K562 (cell line): ENCODE results near the gene DNAJC6. TPM values are rescaled to one million over a fixed set of nuclear protein-coding genes. Genes with fewer than 3 reads are reported as not detected.

Source experiments
- BCOR ChIP-seq: fragments of 450-650 bp; IDR thresholded peaks from 2 replicates; pipeline ENCODE4 v1.6.1; 2016
- CTCFL ChIP-seq: IDR thresholded peaks from 2 replicates; pipeline ENCODE4 v1.6.1; 2011; ENCODE audit warnings: borderline replicate concordance, low read depth, mild to moderate bottlenecking, moderate library complexity, low read length; ENCODE audit not compliant: insufficient read depth, poor library complexity, severe bottlenecking
- CXXC5 ChIP-seq: fragments of 250-450 bp; sonication (Bioruptor Pico); IDR thresholded peaks from 2 replicates; pipeline ENCODE4 v1.8.0; 2022; ENCODE audit warnings: inconsistent platforms, mild to moderate bottlenecking, moderate library complexity
- DNMT1 ChIP-seq: fragments of 450-650 bp; IDR thresholded peaks from 2 replicates; pipeline ENCODE4 v1.6.1; 2016; ENCODE audit warnings: antibody characterized with exemption, mild to moderate bottlenecking
- ERF ChIP-seq: fragments of 450-650 bp; formaldehyde crosslinking; IDR thresholded peaks from 2 replicates; pipeline ENCODE4 v1.4.0; 2020; ENCODE audit warnings: mild to moderate bottlenecking, mixed read lengths
- HDAC6 ChIP-seq: IDR thresholded peaks from 2 replicates; pipeline ENCODE4 v1.6.1; 2012; ENCODE audit warnings: low read depth, mild to moderate bottlenecking, control low read depth, inconsistent platforms, low read length, moderate library complexity
- ILF3 ChIP-seq: fragments of 450-650 bp; IDR thresholded peaks from 2 replicates; pipeline ENCODE4 v1.6.1; 2018; ENCODE audit warnings: antibody characterized with exemption, mild to moderate bottlenecking, moderate library complexity, borderline replicate concordance
- KLF16 ChIP-seq: IDR thresholded peaks from 2 replicates; pipeline ENCODE4 v1.6.1; 2016; ENCODE audit warnings: antibody characterized with exemption
- LCOR ChIP-seq: sonication (generic); formaldehyde crosslinking; IDR thresholded peaks from 2 replicates; pipeline ENCODE4 v1.8.0; 2022; ENCODE audit warnings: mild to moderate bottlenecking, missing genetic modification reagents
- MLLT1 ChIP-seq, 2 experiments: fragments of 450-650 bp; IDR thresholded peaks; 2 replicates each; pipeline ENCODE4 v1.6.1; 2016
- MTA1 ChIP-seq: fragments of 450-650 bp; IDR thresholded peaks from 2 replicates; pipeline ENCODE4 v1.6.1; 2017; ENCODE audit warnings: borderline replicate concordance
- PYGO2 ChIP-seq: fragments of 450-650 bp; IDR thresholded peaks from 2 replicates; pipeline ENCODE4 v1.6.1; 2016; ENCODE audit warnings: mild to moderate bottlenecking, missing genetic modification characterization, moderate library complexity, missing compliant biosample characterization
- RBM14 ChIP-seq: fragments of 200-400 bp; formaldehyde crosslinking; IDR thresholded peaks from 2 replicates; pipeline ENCODE4 v1.6.1; 2018; ENCODE audit warnings: low read depth, mild to moderate bottlenecking, low read length, moderate library complexity, borderline replicate concordance; ENCODE audit not compliant: insufficient read depth
- SIN3A ChIP-seq, 2 experiments: fragments of 150-350 bp in 1 of 2; IDR thresholded peaks; 2 replicates each; pipeline ENCODE4 v1.6.1; 2011 to 2016; ENCODE audit warnings: borderline replicate concordance in 2 of 2, low read depth in 2 of 2, low read length in 2 of 2, mild to moderate bottlenecking in 2 of 2, moderate library complexity in 2 of 2; ENCODE audit not compliant: control insufficient read depth in 1 of 2
- TCF7 ChIP-seq: sonication (generic); IDR thresholded peaks from 2 replicates; pipeline ENCODE4 v1.6.1; 2016; ENCODE audit warnings: antibody characterized with exemption, borderline replicate concordance
- ZBTB1 ChIP-seq: sonication (generic); formaldehyde crosslinking; IDR thresholded peaks from 2 replicates; pipeline ENCODE4 v1.8.1; 2023; ENCODE audit warnings: missing genetic modification reagents, low read depth, mild to moderate bottlenecking, borderline replicate concordance
- ZBTB12 ChIP-seq: fragments of 250-450 bp; sonication (Bioruptor Pico); IDR thresholded peaks from 2 replicates; pipeline ENCODE4 v1.4.0; 2020
- ZBTB2 ChIP-seq: fragments of 450-650 bp; IDR thresholded peaks from 2 replicates; pipeline ENCODE4 v1.6.1; 2016; ENCODE audit warnings: antibody characterized with exemption
- ZBTB34 ChIP-seq: fragments of 250-450 bp; sonication (Bioruptor Pico); IDR thresholded peaks from 2 replicates; pipeline ENCODE4 v1.8.0; 2021; ENCODE audit warnings: mild to moderate bottlenecking, moderate library complexity
- ZNF324 ChIP-seq: fragments of 250-450 bp; sonication (Bioruptor Pico); IDR thresholded peaks from 2 replicates; pipeline ENCODE4 v1.4.0; 2020; ENCODE audit warnings: mild to moderate bottlenecking
- polyA plus RNA-seq, 8 experiments: library from polyadenylated mRNA; depleted of rRNA in 4 of 8; stranded (reverse) in 5 of 8; unstranded in 3 of 8; fragments of >200 nt; fragmentation: Nextera tagmentation in 2 of 8; fragmentation: Illumina TruSeq in 1 of 8; extraction: Ambion mirVana in 2 of 8; extraction: Trizol in 1 of 8; gene quantifications; 2 replicates each; pipeline versions ENCODE4 v1.2.1 to v1.2.3, GENCODE V29; 2011 to 2014; ENCODE audit warnings: inconsistent platforms in 1 of 8, missing spikeins in 1 of 8
- total RNA-seq, 7 experiments: library from RNA; depleted of rRNA in 6 of 7; stranded (reverse); fragments of >200 nt in 6 of 7; fragmentation: Illumina TruSeq in 2 of 7; extraction: Trizol in 2 of 7; gene quantifications; 2 replicates each; pipeline versions ENCODE4 v1.2.1 to v1.2.3, GENCODE V29; 2011 to 2021; ENCODE audit warnings: low replicate concordance in 1 of 7

DNAJC6 gene
- total and polyA plus RNA-seq, 9 of the 15 experiments (the other 6 are each of a cell fraction or from before 2014, with no cell fraction given) = 6.7 to 78.7 (median 28.0) TPM

GRCh38 chr1:65419681-65420589, 110.6 kb downstream of the DNAJC6 start (continued):
- no peak for TF ChIP-seq ZBTB34 (CRISPR knock-in tag)
- no peak for TF ChIP-seq ZBTB2
- no peak for TF ChIP-seq ZBTB12 (CRISPR knock-in tag)
- TF ChIP-seq BCOR = no peak
- no peak; the same call in 1 of the 2 replicates for TF ChIP-seq LCOR
- TF ChIP-seq ZBTB1 = no peak
- no peak; the same call in 1 of the 2 replicates for TF ChIP-seq ILF3
- TF ChIP-seq ZNF324 (CRISPR knock-in tag) = no peak
- TF ChIP-seq HDAC6 = no peak
- TF ChIP-seq SIN3A (IDR thresholded peaks at IDR 0.05; ENCODE audit: borderline replicate concordance in 2 of 2, control insufficient read depth in 1 of 2, low read depth in 2 of 2, low read length in 2 of 2) = no peak; a peak in 1 of 4 replicates
- peak; percentile 75 for TF ChIP-seq CXXC5 (CRISPR knock-in tag)
- TF ChIP-seq DNMT1 = no peak
- TF ChIP-seq ERF (CRISPR knock-in tag) = no peak
- TF ChIP-seq KLF16 = no peak
- no peak for TF ChIP-seq CTCFL
- peak; percentile 73; the same call in 1 of the 2 replicates for TF ChIP-seq MTA1
- no peak for TF ChIP-seq PYGO2 (tag)
- TF ChIP-seq TCF7 = no peak
- no peak for TF ChIP-seq RBM14
- TF ChIP-seq MLLT1 (IDR thresholded peaks at IDR 0.05) = peak; percentile 66 to 77; a peak in 2 of 4 replicates
